DLD1 (cell line): ENCODE data around the gene RHOB.
"Not testable (repeated sequence)": the region's sequence is repeated elsewhere in the genome, so short reads cannot be mapped to it uniquely, and the experiment has no call there.

Experiments
- in situ Hi-C: cut with HindIII; loops from 2 replicates; pipeline ENCODE4 v1.10.0; 2017; ENCODE audit warnings: low sequenced_read_pairs

The RHOB gene

GRCh38 chr2:20488782-20489181 lies 41.9 kb downstream of the RHOB start:
- in situ Hi-C loops: no loop called here

- in situ Hi-C loops: no loop called here
Measured at GRCh38 chr2:20490300-20491181, 43.7 kb downstream of the RHOB start.

GRCh38 chr2:20491739-20492531 lies 45.1 kb downstream of the RHOB start:
- in situ Hi-C loops: no loop called here

GRCh38 chr2:20493095-20493494 lies 46.2 kb downstream of the RHOB start:
- in situ Hi-C loops: not testable (repeated sequence)

GRCh38 chr2:20494241-20494640 lies 47.4 kb downstream of the RHOB start:
- in situ Hi-C loops: no loop called here

GRCh38 chr2:20496076-20496872 lies 49.4 kb downstream of the RHOB start:
- in situ Hi-C loops: no loop called here

- in situ Hi-C loops: no loop called here
Measured at GRCh38 chr2:20496942-20497341, 50.1 kb downstream of the RHOB start.
